ENCODE results near the gene ZP1.
"Not testable (repeated sequence)": the region's sequence is repeated elsewhere in the genome, so short reads cannot be mapped to it uniquely, and the experiment has no call there.

The ZP1 gene

GRCh38 chr11:60866911-60867870 lies at the start of gene ZP1:
ZP1 (plus strand) TSS chr11:60867542; CDS start chr11:60867562, 20 bp downstream.
- no peak for DNase-seq

GRCh38 chr11:60818057-60818456 lies 49.3 kb upstream of the ZP1 start:
- DNase-seq, result no peak

- DNase-seq, result no peak
These were observed 45.3 kb upstream of the ZP1 start for GRCh38 chr11:60821827-60822599.

GRCh38 chr11:60823745-60824306 lies 43.5 kb upstream of the ZP1 start:
- not testable (repeated sequence) for DNase-seq

- no peak for DNase-seq
These were observed 42.2 kb upstream of the ZP1 start for GRCh38 chr11:60825118-60825517.

- DNase-seq, result no peak
These were observed 41.6 kb upstream of the ZP1 start for GRCh38 chr11:60825790-60826189.

GRCh38 chr11:60830478-60831142 lies 36.7 kb upstream of the ZP1 start:
- DNase-seq, result no peak

- peak; percentile 54 for DNase-seq
These were observed 36.2 kb upstream of the ZP1 start for GRCh38 chr11:60831143-60831500.

GRCh38 chr11:60831501-60832079 lies 35.8 kb upstream of the ZP1 start:
- DNase-seq, result no peak

GRCh38 chr11:60834742-60835533 lies 32.4 kb upstream of the ZP1 start:
- no peak for DNase-seq

- DNase-seq, result no peak
These were observed 31.9 kb upstream of the ZP1 start for GRCh38 chr11:60835534-60835846.

GRCh38 chr11:60836866-60837515 lies 30.4 kb upstream of the ZP1 start:
- DNase-seq, result no peak

GRCh38 chr11:60838132-60838531 lies 29.2 kb upstream of the ZP1 start:
- DNase-seq, result no peak

GRCh38 chr11:60840470-60841430 lies 26.6 kb upstream of the ZP1 start:
- DNase-seq, result no peak

GRCh38 chr11:60841797-60842667 lies 25.3 kb upstream of the ZP1 start, which contains the start of gene CCDC86:
CCDC86 (plus strand) TSS chr11:60842113; CDS start chr11:60842125, 12 bp downstream.
- DNase-seq, result no peak

GRCh38 chr11:60842668-60843600 lies 24.4 kb upstream of the ZP1 start:
- no peak for DNase-seq

GRCh38 chr11:60844045-60844869 lies 23.1 kb upstream of the ZP1 start:
- DNase-seq, result no peak

Measured in NCI-H1436 treated with DMSO at 0.1 percent for 48 hours (cell line).